GM15510 (cell line): ENCODE data around the gene PPP2R2D.

Experiments
- POLR2A ChIP-seq: IDR thresholded peaks from 3 replicates; pipeline ENCODE4 v1.6.1; 2011; ENCODE audit warnings: borderline replicate concordance; ENCODE audit not compliant: insufficient read length; ENCODE audit errors: extremely low read depth

PPP2R2D gene

GRCh38 chr10:131891929-131892805 is 8.6 kb upstream of the PPP2R2D start:
- no peak for TF ChIP-seq POLR2A

GRCh38 chr10:131892806-131893675 is 7.8 kb upstream of the PPP2R2D start:
- TF ChIP-seq POLR2A: no peak

GRCh38 chr10:131895116-131895515 is 5.7 kb upstream of the PPP2R2D start:
- TF ChIP-seq POLR2A: no peak

- TF ChIP-seq POLR2A: no peak
Observed at GRCh38 chr10:131896403-131896802, 4.4 kb upstream of the PPP2R2D start.

- TF ChIP-seq POLR2A: no peak
Observed at GRCh38 chr10:131897297-131897899, 3.4 kb upstream of the PPP2R2D start.

GRCh38 chr10:131898061-131898460 is 2.7 kb upstream of the PPP2R2D start:
- no peak for TF ChIP-seq POLR2A

GRCh38 chr10:131898713-131899112 is 2.1 kb upstream of the PPP2R2D start:
- TF ChIP-seq POLR2A: no peak

GRCh38 chr10:131899116-131899690 is 1.6 kb upstream of the PPP2R2D start:
- no peak for TF ChIP-seq POLR2A

GRCh38 chr10:131899695-131900349 is 986 bp upstream of the PPP2R2D start:
- TF ChIP-seq POLR2A: no peak

GRCh38 chr10:131901181-131901829 is 497 bp downstream of the PPP2R2D start:
- TF ChIP-seq POLR2A: no peak

GRCh38 chr10:131902211-131902610 is 1.4 kb downstream of the PPP2R2D start:
- TF ChIP-seq POLR2A: no peak

- TF ChIP-seq POLR2A: no peak
Observed at GRCh38 chr10:131902691-131903090, 1.9 kb downstream of the PPP2R2D start.

- TF ChIP-seq POLR2A: no peak
Observed at GRCh38 chr10:131905267-131905571, 4.4 kb downstream of the PPP2R2D start.
